Right lobe of liver (tissue), 4 donors: ENCODE data around the gene USP6NL.

Source experiments
- CTCF ChIP-seq, 4 donors: fragments of 200-600 bp in 3 of 4; fragments of 450-650 bp in 1 of 4; IDR thresholded peaks; one replicate each; pipeline versions ENCODE4 v1.5.1 to v1.8.0; 2016 to 2022; ENCODE audit warnings: antibody characterized with exemption in 4 of 4, mild to moderate bottlenecking in 2 of 4
- POLR2A ChIP-seq: fragments of 450-650 bp; IDR thresholded peaks from one replicate; pipeline ENCODE4 v1.6.1; 2017; ENCODE audit warnings: antibody characterized with exemption, mild to moderate bottlenecking
- donor health status: DM: no; HTN: no; CAD: no.
- donor health status: DM: no; HTN: no; CAD: no.
- donor health status: DM: no; HTN: yes; CAD: no.

GRCh38 chr10:11604865-11605650, 6.4 kb downstream of the USP6NL start:
- TF ChIP-seq POLR2A: no peak
- no peak for TF ChIP-seq CTCF (IDR thresholded peaks at IDR 0.05)
